ENCODE data around the gene P3H2. TPM values are rescaled to one million over a fixed set of nuclear protein-coding genes. Genes with fewer than 3 reads are reported as not detected.

P3H2 gene
- total and polyA plus RNA-seq, 2 of the 4 experiments (the other 2 are of a cell fraction): 54.7 to 64.3 TPM

DNA sequence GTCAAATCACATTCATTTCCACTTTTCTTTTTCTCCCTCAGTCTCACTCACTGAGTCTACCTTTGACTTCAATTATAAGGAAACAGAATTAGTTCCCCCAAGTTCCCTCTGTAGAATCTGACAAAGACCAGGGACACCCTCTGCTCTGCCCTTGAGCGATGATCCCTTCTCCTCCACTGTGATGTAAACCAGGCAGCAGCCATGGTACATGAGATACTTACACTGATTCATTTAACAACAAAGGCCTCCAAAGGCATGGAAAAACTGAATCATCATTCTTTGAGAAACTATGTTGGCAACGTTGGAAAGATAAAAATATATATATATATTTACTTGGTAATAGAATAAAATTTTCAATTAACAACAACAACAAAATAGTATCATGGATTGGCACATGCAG lies 84.1 kb downstream of the P3H2 start:
- CTCF ChIA-PET: no interaction called here
- dilution Hi-C loops (cut with HindIII; ENCODE audit: low sequenced_read_pairs, unreplicated experiment): no loop called here
- Histone ChIP-seq H3K18ac (ENCODE audit: low read depth, low read length) (peak overlapping the region; percentile 83; the same call in 1 of the 2 replicates), H3K14ac (replicated peaks; ENCODE audit: low read depth, low read length) (peak overlapping the region; percentile 80; the same call in 1 of the 2 replicates), H3K4me3 (ENCODE audit: insufficient read depth, low read depth, low read length) (no peak overlapping the region), H3K9ac (ENCODE audit: low read depth, low read length) (no peak overlapping the region), H3K4me2 (ENCODE audit: low read depth, low read length) (no peak overlapping the region), H4K91ac (ENCODE audit: insufficient read depth, low read depth, low read length) (no peak overlapping the region), H4K8ac (ENCODE audit: low read depth in 2 of 2, low read length in 2 of 2) (peak overlapping the region in 1 of 2 experiments; percentile 70; a peak in 2 of 4 replicates), H3K9me3 (ENCODE audit: control insufficient read depth, insufficient read depth, low read length) (no peaks in the 10 kb centered on the region), H2BK20ac (ENCODE audit: low read depth, low read length) (peak overlapping the region; percentile 74), H3K4ac (ENCODE audit: low read depth, low read length) (peak overlapping the region; percentile 53), H3K4me1 (ENCODE audit: control insufficient read depth, insufficient read depth, low read length) (peaks cover 5% of the 10 kb centered on the region; the same call in 1 of the 2 replicates), H2AK5ac (ENCODE audit: low read depth, low read length) (no peak overlapping the region; the same call in 1 of the 2 replicates), H3K27me3 (ENCODE audit: control insufficient read depth, insufficient read depth, low read length) (no peaks in the 10 kb centered on the region), H2BK15ac (ENCODE audit: low read depth, low read length) (no peak overlapping the region), H4K5ac (ENCODE audit: low read depth, low read length) (no peak overlapping the region), H3K56ac (ENCODE audit: extremely low read depth, insufficient read depth, low read length) (no peak overlapping the region), H2BK5ac (ENCODE audit: low read depth, low read length, poor library complexity, severe bottlenecking) (peak overlapping the region; percentile 70), H3K23ac (ENCODE audit: low read depth, low read length) (no peak overlapping the region; the same call in 1 of the 2 replicates), H3K27ac (ENCODE audit: insufficient read depth, low read length) (no peak overlapping the region), H3K79me1 (ENCODE audit: low read depth in 1 of 2, low read length in 2 of 2) (peaks cover 0 to 54% of the 10 kb centered on the region in 2 experiments; a peak in 2 of 4 replicates), H4K20me1 (ENCODE audit: insufficient read depth, low read length) (peaks cover 3% of the 10 kb centered on the region; the same call in 1 of the 2 replicates), H2AFZ (replicated peaks; ENCODE audit: low read length, poor library complexity) (no peak overlapping the region), H2AK9ac (replicated peaks; ENCODE audit: low read depth, low read length, poor library complexity) (no peak overlapping the region), H2BK120ac (ENCODE audit: low read depth, low read length) (peak overlapping the region; percentile 46), H3K9me1 (ENCODE audit: insufficient read depth, low read length) (peaks cover 3% of the 10 kb centered on the region; the same call in 1 of the 2 replicates), H3K36me3 (ENCODE audit: control insufficient read depth, insufficient read depth, low read length) (no peaks in the 10 kb centered on the region)
- in situ Hi-C loops (cut with MboI; ENCODE audit: low sequenced_read_pairs): no loop called here
- POLR2A ChIA-PET (ENCODE audit: unreplicated experiment): no interaction called here
- no CpG with 5 or more reads among the region's 2 CpGs for WGBS, 2 experiments (ENCODE audit: extremely low coverage in 2 of 2, insufficient read length in 1 of 2)
- intact Hi-C loops (cut with micrococcal nuclease): no loop called here
- no TSS peak for BruUV-seq (replicated peaks)
- 0 out of 2 replicates have a peak, but pooled peaks have one; percentile 39 for ATAC-seq (ENCODE audit: low read depth)
- peak; percentile 80 for DNase-seq
- TF ChIP-seq POLR2A (IDR thresholded peaks at IDR 0.05; ENCODE audit: low read depth, low read length): no peak
- TF ChIP-seq, protein P1, sequence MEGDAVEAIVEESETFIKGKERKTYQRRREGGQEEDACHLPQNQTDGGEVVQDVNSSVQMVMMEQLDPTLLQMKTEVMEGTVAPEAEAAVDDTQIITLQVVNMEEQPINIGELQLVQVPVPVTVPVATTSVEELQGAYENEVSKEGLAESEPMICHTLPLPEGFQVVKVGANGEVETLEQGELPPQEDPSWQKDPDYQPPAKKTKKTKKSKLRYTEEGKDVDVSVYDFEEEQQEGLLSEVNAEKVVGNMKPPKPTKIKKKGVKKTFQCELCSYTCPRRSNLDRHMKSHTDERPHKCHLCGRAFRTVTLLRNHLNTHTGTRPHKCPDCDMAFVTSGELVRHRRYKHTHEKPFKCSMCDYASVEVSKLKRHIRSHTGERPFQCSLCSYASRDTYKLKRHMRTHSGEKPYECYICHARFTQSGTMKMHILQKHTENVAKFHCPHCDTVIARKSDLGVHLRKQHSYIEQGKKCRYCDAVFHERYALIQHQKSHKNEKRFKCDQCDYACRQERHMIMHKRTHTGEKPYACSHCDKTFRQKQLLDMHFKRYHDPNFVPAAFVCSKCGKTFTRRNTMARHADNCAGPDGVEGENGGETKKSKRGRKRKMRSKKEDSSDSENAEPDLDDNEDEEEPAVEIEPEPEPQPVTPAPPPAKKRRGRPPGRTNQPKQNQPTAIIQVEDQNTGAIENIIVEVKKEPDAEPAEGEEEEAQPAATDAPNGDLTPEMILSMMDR (conservative IDR thresholded peaks at IDR 0.05; ENCODE audit: low read depth, low read length): no peak
- TF ChIP-seq, protein P2, sequence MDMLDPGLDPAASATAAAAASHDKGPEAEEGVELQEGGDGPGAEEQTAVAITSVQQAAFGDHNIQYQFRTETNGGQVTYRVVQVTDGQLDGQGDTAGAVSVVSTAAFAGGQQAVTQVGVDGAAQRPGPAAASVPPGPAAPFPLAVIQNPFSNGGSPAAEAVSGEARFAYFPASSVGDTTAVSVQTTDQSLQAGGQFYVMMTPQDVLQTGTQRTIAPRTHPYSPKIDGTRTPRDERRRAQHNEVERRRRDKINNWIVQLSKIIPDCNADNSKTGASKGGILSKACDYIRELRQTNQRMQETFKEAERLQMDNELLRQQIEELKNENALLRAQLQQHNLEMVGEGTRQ (IDR thresholded peaks at IDR 0.05; ENCODE audit: low read depth, low read length): no peak
- TF ChIP-seq MXI1 (IDR thresholded peaks at IDR 0.05; ENCODE audit: borderline replicate concordance, low read depth, low read length): no peak
- no peak for TF ChIP-seq NFE2L2 (IDR thresholded peaks at IDR 0.05; ENCODE audit: low read depth, low read length)
- no peak for TF ChIP-seq FOS (IDR thresholded peaks at IDR 0.05; ENCODE audit: low read depth, low read length)
- 0 out of 2 replicates have a peak, but pooled peaks have one; percentile 28 for TF ChIP-seq CEBPB (IDR thresholded peaks at IDR 0.05; ENCODE audit: low read depth, low read length)
- no peak for TF ChIP-seq RAD21 (IDR thresholded peaks at IDR 0.05; ENCODE audit: low read length)

Measured in IMR-90 (cell line).